ENCODE data around the gene IFI27L1.

IFI27L1 gene

DNA sequence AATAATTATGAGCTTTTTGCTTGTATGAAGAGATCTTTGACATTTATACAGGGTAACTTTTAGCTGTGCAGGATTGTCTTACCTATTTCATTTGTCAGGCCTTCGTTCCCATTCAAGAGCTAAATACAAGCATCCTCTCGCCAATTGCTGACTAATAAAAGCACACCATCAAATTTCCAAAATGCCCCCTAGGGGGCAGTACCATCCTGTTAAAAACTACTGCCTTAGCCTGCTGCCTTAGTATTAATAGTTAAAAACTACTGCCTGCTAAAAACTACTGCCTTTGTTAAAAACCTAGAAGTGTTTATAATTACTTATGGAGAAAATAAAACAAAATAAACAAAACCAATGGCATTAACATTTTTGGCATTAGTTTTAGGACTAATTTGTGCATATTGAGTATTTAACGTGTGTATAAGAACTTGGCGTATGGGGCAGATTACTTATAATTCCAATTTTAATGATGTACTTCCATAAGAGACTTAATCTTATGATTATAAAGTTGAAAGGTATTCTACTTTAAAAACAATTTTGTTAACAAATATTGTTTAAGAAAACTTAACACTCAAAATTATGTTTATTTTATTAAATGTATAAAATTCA is 51.3 kb downstream of the IFI27L1 start:
- H3K9me2 ChIP-seq (replicated peaks; ENCODE audit: insufficient read depth, low read length): no peaks in the 10 kb centered on the region
- no peaks in the 10 kb centered on the region for H4K20me1 ChIP-seq (ENCODE audit: insufficient read depth, low read length)
- H3K4me1 ChIP-seq (ENCODE audit: low read length): no peaks in the 10 kb centered on the region
- no peak overlapping the region for H3K4me2 ChIP-seq (ENCODE audit: low read depth, low read length)
- H3K79me2 ChIP-seq (ENCODE audit: low read length): no peaks in the 10 kb centered on the region
- no peak overlapping the region for H3K27ac ChIP-seq (ENCODE audit: low read length)
- no peak overlapping the region for H2AFZ ChIP-seq (ENCODE audit: low read length)
- no peaks in the 10 kb centered on the region for H3K9me3 ChIP-seq (replicated peaks; ENCODE audit: insufficient read depth, low read length)
- no peaks in the 10 kb centered on the region for H3F3A ChIP-seq (ENCODE audit: insufficient read depth, low read length)
- H3K9ac ChIP-seq (ENCODE audit: low read length): no peak overlapping the region
- H3K27me3 ChIP-seq (replicated peaks; ENCODE audit: insufficient read depth, low read length): no peaks in the 10 kb centered on the region
- no peak overlapping the region for H3K4me3 ChIP-seq (ENCODE audit: low read length)
- peak; percentile 48 for DNase-seq
- no peaks in the 10 kb centered on the region for H3K36me3 ChIP-seq (replicated peaks; ENCODE audit: insufficient read depth, low read length)
- TF ChIP-seq CTCF (IDR thresholded peaks at IDR 0.05; ENCODE audit: low read length) (peak; percentile 54), EZH2 (optimal IDR thresholded peaks at IDR 0.05; ENCODE audit: low read depth, low read length) (no peak)

DNA sequence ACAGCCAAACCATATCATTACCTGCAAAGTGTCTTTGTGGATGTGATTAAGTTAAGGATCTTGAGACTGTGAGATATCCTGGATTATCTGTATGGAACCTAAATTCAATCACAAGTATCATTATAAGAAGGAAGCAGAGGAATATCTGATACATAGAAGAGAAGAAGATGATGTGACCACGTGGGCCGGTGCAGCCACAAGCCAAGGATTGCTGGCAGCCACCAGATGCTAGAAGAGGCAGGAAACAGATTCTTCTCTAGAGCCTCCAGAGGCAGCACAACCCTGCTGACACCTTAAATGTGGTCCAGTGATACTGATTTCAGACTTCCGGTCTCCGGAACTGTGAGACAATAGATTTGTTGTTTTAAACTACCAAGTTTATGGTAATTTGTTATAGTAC is 54.4 kb downstream of the IFI27L1 start:
- no peak for DNase-seq
- Histone ChIP-seq H2AFZ (ENCODE audit: low read length) (no peak overlapping the region), H3K9me2 (replicated peaks; ENCODE audit: insufficient read depth, low read length) (no peaks in the 10 kb centered on the region), H3K4me3 (ENCODE audit: low read length) (no peak overlapping the region), H3K4me1 (ENCODE audit: low read length) (no peaks in the 10 kb centered on the region), H3K9ac (ENCODE audit: low read length) (no peak overlapping the region), H3K36me3 (replicated peaks; ENCODE audit: insufficient read depth, low read length) (no peaks in the 10 kb centered on the region), H3K79me2 (ENCODE audit: low read length) (no peaks in the 10 kb centered on the region), H4K20me1 (ENCODE audit: insufficient read depth, low read length) (no peaks in the 10 kb centered on the region), H3F3A (ENCODE audit: insufficient read depth, low read length) (no peaks in the 10 kb centered on the region), H3K9me3 (replicated peaks; ENCODE audit: insufficient read depth, low read length) (no peaks in the 10 kb centered on the region), H3K4me2 (ENCODE audit: low read depth, low read length) (no peak overlapping the region), H3K27me3 (replicated peaks; ENCODE audit: insufficient read depth, low read length) (no peaks in the 10 kb centered on the region), H3K27ac (ENCODE audit: low read length) (no peak overlapping the region)
- TF ChIP-seq CTCF (IDR thresholded peaks at IDR 0.05; ENCODE audit: low read length) (no peak), EZH2phosphoT487 (IDR thresholded peaks at IDR 0.05; ENCODE audit: low read length) (no peak), EZH2 (optimal IDR thresholded peaks at IDR 0.05; ENCODE audit: low read depth, low read length) (no peak)

- H3K9me3 ChIP-seq (replicated peaks; ENCODE audit: insufficient read depth, low read length): no peaks in the 10 kb centered on the region
- DNase-seq: peak; percentile 74
- TF ChIP-seq EZH2phosphoT487 (IDR thresholded peaks at IDR 0.05; ENCODE audit: low read length): no peak
- peak; percentile 68 for TF ChIP-seq CTCF (IDR thresholded peaks at IDR 0.05; ENCODE audit: low read length)
Observed at GRCh38 chr14:94136575-94137331, 55.6 kb downstream of the IFI27L1 start.

More at GRCh38 chr14:94136575-94137331, 55.6 kb downstream of the IFI27L1 start:
- Histone ChIP-seq H4K20me1 (ENCODE audit: insufficient read depth, low read length) (no peaks in the 10 kb centered on the region), H3K79me2 (ENCODE audit: low read length) (no peaks in the 10 kb centered on the region), H2AFZ (ENCODE audit: low read length) (peak overlapping the region; percentile 31; the same call in 1 of the 2 replicates), H3K36me3 (replicated peaks; ENCODE audit: insufficient read depth, low read length) (no peaks in the 10 kb centered on the region), H3K4me2 (ENCODE audit: low read depth, low read length) (peak overlapping the region; percentile 16; the same call in 1 of the 2 replicates), H3K4me3 (ENCODE audit: low read length) (no peak overlapping the region), H3F3A (ENCODE audit: insufficient read depth, low read length) (no peaks in the 10 kb centered on the region), H3K9me2 (replicated peaks; ENCODE audit: insufficient read depth, low read length) (no peaks in the 10 kb centered on the region), H3K9ac (ENCODE audit: low read length) (no peak overlapping the region), H3K27me3 (replicated peaks; ENCODE audit: insufficient read depth, low read length) (no peaks in the 10 kb centered on the region), H3K27ac (ENCODE audit: low read length) (no peak overlapping the region), H3K4me1 (ENCODE audit: low read length) (no peaks in the 10 kb centered on the region)

Measured in MM.1S (cell line).